IPS-18a (cell line): ENCODE data around the gene LLGL2.

Experiments used
- H3K27ac ChIP-seq: one replicate; pipeline ENCODE4 v1.5.1; 2013; ENCODE audit warnings: low read length
- H3K27me3 ChIP-seq: one replicate; pipeline ENCODE4 v1.6.1; 2013; ENCODE audit warnings: mild to moderate bottlenecking, low read length; ENCODE audit not compliant: control insufficient read depth, insufficient read depth
- H3K36me3 ChIP-seq: one replicate; pipeline ENCODE4 v1.6.1; 2013; ENCODE audit warnings: low read depth, low read length; ENCODE audit not compliant: control insufficient read depth
- H3K4me1 ChIP-seq: one replicate; pipeline ENCODE4 v1.6.1; 2013; ENCODE audit warnings: low read depth, low read length; ENCODE audit not compliant: control insufficient read depth
- H3K4me3 ChIP-seq: one replicate; pipeline ENCODE4 v1.5.1; 2013; ENCODE audit warnings: low read length
- H3K9ac ChIP-seq: one replicate; pipeline ENCODE4 v1.6.1; 2013; ENCODE audit warnings: mild to moderate bottlenecking, low read length, moderate library complexity
- H3K9me3 ChIP-seq: one replicate; pipeline ENCODE4 v1.6.1; 2013; ENCODE audit warnings: low read depth, low read length; ENCODE audit not compliant: control insufficient read depth

Gene LLGL2

GRCh38 chr17:75559958-75560533 lies 34.5 kb downstream of the LLGL2 start:
- no peak overlapping the region for H3K9ac ChIP-seq
- peaks cover 8% of the 10 kb centered on the region for H3K4me1 ChIP-seq
- H3K9me3 ChIP-seq: no peaks in the 10 kb centered on the region
- H3K27ac ChIP-seq: no peak overlapping the region
- no peaks in the 10 kb centered on the region for H3K27me3 ChIP-seq
- no peak overlapping the region for H3K4me3 ChIP-seq
- peaks cover 11% of the 10 kb centered on the region for H3K36me3 ChIP-seq

GRCh38 chr17:75561927-75562603 lies 36.6 kb downstream of the LLGL2 start:
- H3K27me3 ChIP-seq: no peaks in the 10 kb centered on the region
- H3K27ac ChIP-seq: no peak overlapping the region
- no peaks in the 10 kb centered on the region for H3K9me3 ChIP-seq
- peaks cover 7% of the 10 kb centered on the region for H3K4me1 ChIP-seq
- peaks cover 11% of the 10 kb centered on the region for H3K36me3 ChIP-seq
- H3K9ac ChIP-seq: no peak overlapping the region
- no peak overlapping the region for H3K4me3 ChIP-seq

- Histone ChIP-seq H3K36me3 (peaks cover 11% of the 10 kb centered on the region), H3K4me1 (no peaks in the 10 kb centered on the region), H3K9me3 (no peaks in the 10 kb centered on the region)
Observed at GRCh38 chr17:75563063-75563758, 37.7 kb downstream of the LLGL2 start.

GRCh38 chr17:75564195-75564594 lies 38.7 kb downstream of the LLGL2 start:
- Histone ChIP-seq H3K4me1 (no peaks in the 10 kb centered on the region), H3K36me3 (peaks cover 11% of the 10 kb centered on the region)

More at GRCh38 chr17:75563063-75563758, 37.7 kb downstream of the LLGL2 start:
- no peak overlapping the region for H3K4me3 ChIP-seq
- no peak overlapping the region for H3K9ac ChIP-seq
- H3K27me3 ChIP-seq: no peaks in the 10 kb centered on the region
- H3K27ac ChIP-seq: no peak overlapping the region

GRCh38 chr17:75565066-75565465 lies 39.6 kb downstream of the LLGL2 start:
- Histone ChIP-seq H3K9me3 (no peaks in the 10 kb centered on the region), H3K27ac (no peak overlapping the region), H3K36me3 (peaks cover 11% of the 10 kb centered on the region), H3K4me1 (no peaks in the 10 kb centered on the region), H3K4me3 (no peak overlapping the region), H3K27me3 (no peaks in the 10 kb centered on the region), H3K9ac (no peak overlapping the region)

More at GRCh38 chr17:75564195-75564594, 38.7 kb downstream of the LLGL2 start:
- Histone ChIP-seq H3K9me3 (no peaks in the 10 kb centered on the region), H3K27me3 (no peaks in the 10 kb centered on the region), H3K4me3 (no peak overlapping the region), H3K9ac (no peak overlapping the region), H3K27ac (no peak overlapping the region)

- Histone ChIP-seq H3K4me3 (no peak overlapping the region), H3K9ac (no peak overlapping the region), H3K4me1 (no peaks in the 10 kb centered on the region), H3K36me3 (peaks cover 11% of the 10 kb centered on the region), H3K27ac (no peak overlapping the region), H3K9me3 (no peaks in the 10 kb centered on the region), H3K27me3 (no peaks in the 10 kb centered on the region)
Observed at GRCh38 chr17:75565618-75566017, 40.1 kb downstream of the LLGL2 start.

GRCh38 chr17:75566416-75566815 lies 40.9 kb downstream of the LLGL2 start:
- H3K27ac ChIP-seq: no peak overlapping the region

GRCh38 chr17:75566834-75567233 lies 41.3 kb downstream of the LLGL2 start:
- Histone ChIP-seq H3K4me3 (no peak overlapping the region), H3K27me3 (no peaks in the 10 kb centered on the region), H3K36me3 (peaks cover 11% of the 10 kb centered on the region), H3K4me1 (no peaks in the 10 kb centered on the region), H3K9ac (no peak overlapping the region), H3K9me3 (no peaks in the 10 kb centered on the region), H3K27ac (no peak overlapping the region)

More at GRCh38 chr17:75566416-75566815, 40.9 kb downstream of the LLGL2 start:
- no peaks in the 10 kb centered on the region for H3K9me3 ChIP-seq
- H3K4me1 ChIP-seq: no peaks in the 10 kb centered on the region
- peaks cover 11% of the 10 kb centered on the region for H3K36me3 ChIP-seq
- H3K9ac ChIP-seq: no peak overlapping the region
- no peaks in the 10 kb centered on the region for H3K27me3 ChIP-seq
- H3K4me3 ChIP-seq: no peak overlapping the region

GRCh38 chr17:75568412-75569255 lies 43.1 kb downstream of the LLGL2 start:
- no peak overlapping the region for H3K27ac ChIP-seq
- no peak overlapping the region for H3K9ac ChIP-seq

GRCh38 chr17:75570034-75570676 lies 44.7 kb downstream of the LLGL2 start:
- H3K27ac ChIP-seq: no peak overlapping the region
- H3K9ac ChIP-seq: no peak overlapping the region
- H3K36me3 ChIP-seq: no peaks in the 10 kb centered on the region
- H3K4me3 ChIP-seq: no peak overlapping the region
- H3K27me3 ChIP-seq: no peaks in the 10 kb centered on the region
- H3K9me3 ChIP-seq: no peaks in the 10 kb centered on the region
- H3K4me1 ChIP-seq: no peaks in the 10 kb centered on the region

More at GRCh38 chr17:75568412-75569255, 43.1 kb downstream of the LLGL2 start:
- no peaks in the 10 kb centered on the region for H3K4me1 ChIP-seq
- H3K9me3 ChIP-seq: no peaks in the 10 kb centered on the region
- no peaks in the 10 kb centered on the region for H3K27me3 ChIP-seq
- H3K36me3 ChIP-seq: peaks cover 7% of the 10 kb centered on the region
- no peak overlapping the region for H3K4me3 ChIP-seq

GRCh38 chr17:75570772-75571171 lies 45.3 kb downstream of the LLGL2 start:
- Histone ChIP-seq H3K9ac (no peak overlapping the region), H3K27ac (no peak overlapping the region), H3K27me3 (no peaks in the 10 kb centered on the region), H3K4me1 (no peaks in the 10 kb centered on the region), H3K36me3 (no peaks in the 10 kb centered on the region), H3K4me3 (no peak overlapping the region), H3K9me3 (no peaks in the 10 kb centered on the region)
